OCI-LY1 (cell line): ENCODE measurements around the gene ARHGAP24.

ENCODE experiments used
- H2AFZ ChIP-seq: fragments of 200-600 bp; sonication (generic), shearing (Covaris generic); 2 replicates; pipeline ENCODE4 v1.6.0; 2014; ENCODE audit warnings: antibody characterized with exemption, mild to moderate bottlenecking, low read length
- H3F3A ChIP-seq: fragments of 200-600 bp; sonication (generic), shearing (Covaris generic); 2 replicates; pipeline ENCODE4 v1.6.0; 2014; ENCODE audit warnings: mild to moderate bottlenecking, antibody characterized with exemption, low read length, moderate library complexity; ENCODE audit not compliant: insufficient read depth
- H3K27ac ChIP-seq: fragments of 200-600 bp; sonication (generic); 2 replicates; pipeline ENCODE4 v1.5.1; 2014; ENCODE audit warnings: low read length, mixed run types, mild to moderate bottlenecking, low read depth; ENCODE audit not compliant: poor library complexity, severe bottlenecking
- H3K27me3 ChIP-seq: fragments of 200-600 bp; sonication (generic); 2 replicates; pipeline ENCODE4 v1.6.0; 2014; ENCODE audit warnings: antibody characterized with exemption, mild to moderate bottlenecking, low read length, moderate library complexity; ENCODE audit not compliant: insufficient read depth
- H3K36me3 ChIP-seq: fragments of 200-600 bp; sonication (generic); 2 replicates; pipeline ENCODE4 v1.6.1; 2014; ENCODE audit warnings: mild to moderate bottlenecking, antibody characterized with exemption, low read length, moderate library complexity, mixed read lengths; ENCODE audit not compliant: insufficient read depth
- H3K4me1 ChIP-seq: fragments of 200-600 bp; sonication (generic); 2 replicates; pipeline ENCODE4 v1.5.1; 2014; ENCODE audit warnings: mild to moderate bottlenecking, low read length, moderate library complexity; ENCODE audit not compliant: insufficient read depth, severe bottlenecking
- H3K4me2 ChIP-seq: fragments of 200-600 bp; sonication (generic), shearing (Covaris generic); 2 replicates; pipeline ENCODE4 v1.6.1; 2014; ENCODE audit warnings: low read length
- H3K4me3 ChIP-seq: fragments of 200-600 bp; sonication (generic); 2 replicates; pipeline ENCODE4 v1.5.1; 2014; ENCODE audit warnings: low read length, low read depth, mild to moderate bottlenecking, mixed read lengths; ENCODE audit not compliant: poor library complexity, severe bottlenecking
- H3K79me2 ChIP-seq: fragments of 200-600 bp; shearing (Covaris generic); 2 replicates; pipeline ENCODE4 v1.6.1; 2016; ENCODE audit warnings: mixed run types, low read length, mixed read lengths; ENCODE audit not compliant: insufficient read depth
- H3K9ac ChIP-seq: fragments of 200-600 bp; sonication (generic), shearing (Covaris generic); 2 replicates; pipeline ENCODE4 v1.6.1; 2014; ENCODE audit warnings: mild to moderate bottlenecking, low read length, mixed read lengths
- H3K9me2 ChIP-seq: fragments of 200-600 bp; sonication (generic), shearing (Covaris generic); 2 replicates; pipeline ENCODE4 v1.6.1; 2014; ENCODE audit warnings: low read depth, mild to moderate bottlenecking, low read length, mixed read lengths
- H3K9me3 ChIP-seq: fragments of 200-600 bp; shearing (Covaris generic); 2 replicates; pipeline ENCODE4 v1.6.1; 2014; ENCODE audit warnings: low read length, mixed read lengths
- H4K20me1 ChIP-seq: fragments of 200-600 bp; sonication (generic), shearing (Covaris generic); 2 replicates; pipeline ENCODE4 v1.6.0; 2016; ENCODE audit warnings: mild to moderate bottlenecking, low read length; ENCODE audit not compliant: insufficient read depth
- CTCF ChIP-seq: fragments of 200-600 bp; sonication (generic), shearing (Covaris generic); IDR thresholded peaks from 2 replicates; pipeline ENCODE4 v1.5.1; 2017; ENCODE audit warnings: mild to moderate bottlenecking, antibody characterized with exemption, low read length, moderate library complexity, mixed read lengths
- EZH2 ChIP-seq: fragments of 200-600 bp; sonication (generic), shearing (Covaris generic); IDR thresholded peaks from 2 replicates; pipeline ENCODE4 v1.8.0; 2017; ENCODE audit warnings: borderline replicate concordance, mixed run types, mild to moderate bottlenecking, antibody characterized with exemption, low read length, moderate library complexity, mixed read lengths

ARHGAP24 gene

GRCh38 chr4:86036736-86037135 is 561.8 kb downstream of the ARHGAP24 start:
- H3K79me2 ChIP-seq, result no peaks in the 10 kb centered on the region
- H4K20me1 ChIP-seq, result no peaks in the 10 kb centered on the region
- no peaks in the 10 kb centered on the region for H3K9me2 ChIP-seq
- TF ChIP-seq EZH2 (no peak), CTCF (no peak)
- H3K27me3 ChIP-seq, result no peaks in the 10 kb centered on the region
- no peak overlapping the region for H3K4me2 ChIP-seq
- H3K4me1 ChIP-seq, result no peaks in the 10 kb centered on the region
- H3K36me3 ChIP-seq, result no peaks in the 10 kb centered on the region
- no peak overlapping the region for H2AFZ ChIP-seq
- H3K27ac ChIP-seq, result no peak overlapping the region
- no peak overlapping the region for H3K9ac ChIP-seq
- no peak overlapping the region for H3K4me3 ChIP-seq
- H3K9me3 ChIP-seq, result no peaks in the 10 kb centered on the region
- H3F3A ChIP-seq, result no peaks in the 10 kb centered on the region

GRCh38 chr4:86038037-86038436 is 563.1 kb downstream of the ARHGAP24 start:
- no peak for TF ChIP-seq EZH2
- no peak for TF ChIP-seq CTCF
- Histone ChIP-seq H2AFZ (no peak overlapping the region), H3K27ac (no peak overlapping the region), H3K9me3 (no peaks in the 10 kb centered on the region), H3K4me3 (no peak overlapping the region), H3K9me2 (no peaks in the 10 kb centered on the region), H3K4me2 (no peak overlapping the region), H3K79me2 (no peaks in the 10 kb centered on the region), H3K4me1 (peaks cover 4% of the 10 kb centered on the region), H3K9ac (no peak overlapping the region), H4K20me1 (no peaks in the 10 kb centered on the region), H3K36me3 (no peaks in the 10 kb centered on the region), H3K27me3 (no peaks in the 10 kb centered on the region), H3F3A (no peaks in the 10 kb centered on the region)

- no peaks in the 10 kb centered on the region for H3F3A ChIP-seq
- no peaks in the 10 kb centered on the region for H3K9me2 ChIP-seq
- no peak overlapping the region for H3K27ac ChIP-seq
- H3K4me1 ChIP-seq, result peaks cover 17% of the 10 kb centered on the region
- H3K4me2 ChIP-seq, result peak overlapping the region; percentile 14; the same call in 1 of the 2 replicates
- no peaks in the 10 kb centered on the region for H3K36me3 ChIP-seq
- no peaks in the 10 kb centered on the region for H3K9me3 ChIP-seq
- no peak overlapping the region for H3K4me3 ChIP-seq
- no peaks in the 10 kb centered on the region for H3K27me3 ChIP-seq
- no peaks in the 10 kb centered on the region for H4K20me1 ChIP-seq
- peak; percentile 87 for TF ChIP-seq CTCF
- no peak for TF ChIP-seq EZH2
- H2AFZ ChIP-seq, result 0 out of 2 replicates have a peak overlapping the region, but pooled peaks have one; percentile 4
- H3K79me2 ChIP-seq, result no peaks in the 10 kb centered on the region
- H3K9ac ChIP-seq, result no peak overlapping the region
Observed at GRCh38 chr4:86043755-86044592, 569.0 kb downstream of the ARHGAP24 start.
